ENCODE data around the gene SLC18A3. TPM values are rescaled to one million over a fixed set of nuclear protein-coding genes. Genes with fewer than 3 reads are reported as not detected.

SLC18A3 gene
- total and polyA plus RNA-seq, 3 donors from 2014 or later: not detected

DNA sequence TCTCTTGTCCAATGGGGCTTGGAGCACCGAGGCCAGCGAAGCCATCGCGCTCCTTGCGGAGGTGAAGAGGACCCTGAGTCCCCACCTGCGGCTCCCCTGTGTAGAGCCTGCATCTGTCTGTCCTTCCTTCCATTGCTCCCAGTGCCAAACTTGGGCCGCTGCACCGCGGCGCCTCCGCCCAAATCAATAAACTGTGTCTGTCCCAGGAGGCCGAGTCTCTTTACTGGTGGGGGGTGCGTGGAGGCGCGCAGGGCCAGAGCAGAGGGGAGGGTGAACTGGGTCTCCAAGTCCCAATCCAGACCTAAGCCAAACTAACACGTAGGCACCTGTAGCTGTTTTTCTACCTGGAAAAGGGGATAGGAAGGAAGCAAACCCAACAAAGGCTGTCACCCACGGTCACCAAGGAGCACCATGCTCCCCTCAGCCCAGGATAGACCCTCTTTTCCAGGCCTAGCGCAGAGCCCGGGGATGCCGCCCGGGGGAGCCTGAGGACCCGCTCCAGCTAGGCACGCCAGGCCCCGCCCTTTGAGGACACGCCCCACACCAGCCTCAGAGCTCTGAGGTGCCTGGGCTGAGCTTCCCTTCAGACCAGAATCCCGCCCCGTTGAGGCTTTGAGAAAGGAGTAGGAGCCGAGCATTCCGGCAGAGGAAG, 2.5 kb downstream of the SLC18A3 start:
- Histone ChIP-seq H3K27me3 (no peaks in the 10 kb centered on the region), H3K9me3 (no peaks in the 10 kb centered on the region), H3K4me3 (no peak overlapping the region), H3K4me1 (peaks cover 5% of the 10 kb centered on the region), H3K36me3 (ENCODE audit: low read depth, missing control alignments) (no peaks in the 10 kb centered on the region), H3K27ac (no peak overlapping the region)
- TF ChIP-seq POLR2A (IDR thresholded peaks at IDR 0.05) (no peak), CTCF (IDR thresholded peaks at IDR 0.05) (no peak)
- intact Hi-C loops (cut with DNase I; ENCODE audit: low total_unique reads): no loop called here
- 4 to 5% methylated on average over 4 to 29 of the region's 29 CpGs for WGBS, 2 donors
- no peak for DNase-seq

- Histone ChIP-seq H3K9me3 (no peaks in the 10 kb centered on the region), H3K4me3 (no peak overlapping the region), H3K36me3 (ENCODE audit: low read depth, missing control alignments) (no peaks in the 10 kb centered on the region), H3K4me1 (peaks cover 5% of the 10 kb centered on the region), H3K27ac (no peak overlapping the region), H3K27me3 (no peaks in the 10 kb centered on the region)
- no peak for DNase-seq
- WGBS, 2 donors: 1 to 40% methylated on average over 1 to 22 of the region's 23 CpGs
- intact Hi-C loops (cut with DNase I; ENCODE audit: low total_unique reads): no loop called here
- TF ChIP-seq POLR2A (IDR thresholded peaks at IDR 0.05): no peak
- TF ChIP-seq CTCF (IDR thresholded peaks at IDR 0.05): no peak
These were observed 3.2 kb downstream of the SLC18A3 start for GRCh38 chr10:49613165-49613881.

- intact Hi-C loops (cut with DNase I; ENCODE audit: low total_unique reads): no loop called here
- WGBS, 2 donors: 2 to 4% methylated on average over 4 to 10 of the region's 10 CpGs
- no peak within 1 kb of the TSS for H3K4me3 ChIP-seq
- no peaks in the 10 kb centered on the region for H3K27me3 ChIP-seq
- peaks cover 5% of the 10 kb centered on the region for H3K4me1 ChIP-seq
- TF ChIP-seq POLR2A (IDR thresholded peaks at IDR 0.05) (no peak), CTCF (IDR thresholded peaks at IDR 0.05) (no peak)
- H3K9me3 ChIP-seq: no peaks in the 10 kb centered on the region
- no peaks in the 10 kb centered on the region for H3K36me3 ChIP-seq (ENCODE audit: low read depth, missing control alignments)
- no peak for DNase-seq
- no peak within 1 kb of the TSS for H3K27ac ChIP-seq
These were observed 3.8 kb downstream of the SLC18A3 start, which contains the start of gene CHAT for GRCh38 chr10:49613882-49614241. TSS of gene CHAT (plus strand) at chr10:49614037. CDS start at chr10:49614190, 153 bp downstream.

DNA sequence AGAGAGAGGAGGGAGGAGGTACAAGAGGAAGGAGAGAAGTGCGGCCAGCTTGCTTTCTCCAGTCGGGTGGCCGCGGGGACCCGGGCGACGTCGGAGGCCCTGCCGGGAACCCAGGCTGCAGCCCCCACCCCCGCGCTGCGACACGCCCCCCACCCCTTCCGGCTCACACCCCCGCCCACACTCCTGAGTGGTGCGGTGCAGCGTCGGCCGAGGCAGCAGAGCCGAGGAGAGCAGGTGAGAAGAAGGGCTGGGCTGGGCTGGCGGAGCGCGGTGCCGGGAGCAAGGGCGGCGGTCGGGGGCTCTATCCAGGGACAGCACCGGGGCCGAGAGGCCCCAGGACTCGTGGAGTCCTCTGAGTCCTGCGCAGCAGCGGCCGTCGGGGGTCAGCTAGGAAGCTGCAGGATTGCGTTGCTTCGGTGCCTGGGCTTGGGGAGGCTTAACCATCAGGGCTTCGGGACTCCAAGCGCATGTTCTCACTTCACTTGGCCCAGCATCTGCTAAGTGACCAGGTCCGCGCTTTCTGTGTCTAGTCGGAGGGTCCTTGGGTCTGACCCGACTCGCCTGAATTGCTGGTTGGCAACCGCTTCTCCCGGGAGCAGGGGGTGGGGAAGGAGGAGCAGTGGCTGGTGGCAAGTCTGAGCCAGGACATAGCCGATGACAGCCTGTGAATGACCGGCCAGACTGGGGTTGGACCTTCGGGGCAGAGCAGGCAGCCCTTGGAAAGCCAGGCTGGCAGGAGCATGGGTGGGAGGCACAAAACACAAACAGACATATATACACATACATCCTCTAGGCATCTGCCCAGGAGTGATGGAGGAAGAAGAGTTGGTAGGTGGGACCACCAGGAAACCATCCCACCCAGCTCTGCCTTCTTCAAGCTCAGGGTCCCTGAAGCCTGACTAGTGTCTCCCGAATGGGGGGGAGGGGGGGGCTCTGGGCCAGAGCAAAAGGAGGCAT, 4.4 kb downstream of the SLC18A3 start:
- intact Hi-C loops (cut with DNase I; ENCODE audit: low total_unique reads): no loop called here
- Histone ChIP-seq H3K9me3 (no peaks in the 10 kb centered on the region), H3K4me3 (no peak overlapping the region), H3K27ac (no peak overlapping the region), H3K27me3 (no peaks in the 10 kb centered on the region), H3K4me1 (peaks cover 5% of the 10 kb centered on the region), H3K36me3 (ENCODE audit: low read depth, missing control alignments) (no peaks in the 10 kb centered on the region)
- DNase-seq: no peak
- TF ChIP-seq POLR2A (IDR thresholded peaks at IDR 0.05) (no peak), CTCF (IDR thresholded peaks at IDR 0.05) (no peak)
- WGBS, 2 donors: 3 to 5% methylated on average over 23 to 49 of the region's 49 CpGs

Measured in testis (tissue), 3 donors.